ENCODE data around the gene GPR87. TPM values are rescaled to one million over a fixed set of nuclear protein-coding genes. Genes with fewer than 3 reads are reported as not detected.

The GPR87 gene
- total RNA-seq, 1 experiment from 2014 or later: not detected

DNA sequence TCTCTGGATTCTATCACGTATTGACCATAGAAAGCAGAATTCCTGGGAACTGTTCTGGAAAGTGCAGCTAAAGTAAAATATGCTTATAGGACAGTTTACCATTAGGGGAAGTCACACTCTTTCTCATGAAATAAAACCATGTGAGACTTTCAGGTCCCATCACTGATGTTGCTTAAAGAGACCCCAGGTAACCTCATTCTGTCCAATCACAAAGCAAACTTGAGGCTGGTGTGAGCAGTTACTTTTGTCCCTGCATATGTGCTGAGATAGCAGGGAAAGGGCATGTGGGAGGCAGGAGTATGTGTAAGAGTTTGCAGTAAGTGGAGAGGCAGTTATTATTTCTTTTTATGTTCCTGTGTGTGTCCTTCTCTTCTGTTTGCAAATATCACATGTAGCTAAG, 16.1 kb downstream of the GPR87 start:
- no peaks in the 10 kb centered on the region for H3K9me3 ChIP-seq (ENCODE audit: low read depth, low read length, poor library complexity, severe bottlenecking)
- TF ChIP-seq, protein P1, sequence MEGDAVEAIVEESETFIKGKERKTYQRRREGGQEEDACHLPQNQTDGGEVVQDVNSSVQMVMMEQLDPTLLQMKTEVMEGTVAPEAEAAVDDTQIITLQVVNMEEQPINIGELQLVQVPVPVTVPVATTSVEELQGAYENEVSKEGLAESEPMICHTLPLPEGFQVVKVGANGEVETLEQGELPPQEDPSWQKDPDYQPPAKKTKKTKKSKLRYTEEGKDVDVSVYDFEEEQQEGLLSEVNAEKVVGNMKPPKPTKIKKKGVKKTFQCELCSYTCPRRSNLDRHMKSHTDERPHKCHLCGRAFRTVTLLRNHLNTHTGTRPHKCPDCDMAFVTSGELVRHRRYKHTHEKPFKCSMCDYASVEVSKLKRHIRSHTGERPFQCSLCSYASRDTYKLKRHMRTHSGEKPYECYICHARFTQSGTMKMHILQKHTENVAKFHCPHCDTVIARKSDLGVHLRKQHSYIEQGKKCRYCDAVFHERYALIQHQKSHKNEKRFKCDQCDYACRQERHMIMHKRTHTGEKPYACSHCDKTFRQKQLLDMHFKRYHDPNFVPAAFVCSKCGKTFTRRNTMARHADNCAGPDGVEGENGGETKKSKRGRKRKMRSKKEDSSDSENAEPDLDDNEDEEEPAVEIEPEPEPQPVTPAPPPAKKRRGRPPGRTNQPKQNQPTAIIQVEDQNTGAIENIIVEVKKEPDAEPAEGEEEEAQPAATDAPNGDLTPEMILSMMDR (conservative IDR thresholded peaks at IDR 0.05; ENCODE audit: low read depth, low read length): no peak
- TF ChIP-seq EZH2 (IDR thresholded peaks at IDR 0.05; ENCODE audit: borderline replicate concordance, low read depth, low read length, poor library complexity, severe bottlenecking): no peak
- H3K27me3 ChIP-seq (replicated peaks; ENCODE audit: insufficient read depth, low read depth, low read length, poor library complexity): no peaks in the 10 kb centered on the region
- POLR2A ChIA-PET (ENCODE audit: low non-redundant PET): no interaction called here
- CTCF ChIA-PET: interaction anchor here (0.6 kb wide), 1 partner anchor 27 kb away, joined by 3 read pairs; no protein-coding TSS in a partner anchor
- no peak for DNase-seq (ENCODE audit: low spot score)
- intact Hi-C loops (cut with micrococcal nuclease; ENCODE audit: unreplicated experiment): no loop called here
- H3K27ac ChIP-seq (ENCODE audit: low read depth, low read length, poor library complexity, severe bottlenecking): no peak overlapping the region
- no TSS peak for BruUV-seq (replicated peaks)
- no peak overlapping the region for H3K4me3 ChIP-seq (ENCODE audit: low read depth, low read length, poor library complexity, severe bottlenecking)
- H3K36me3 ChIP-seq (ENCODE audit: insufficient read depth, low read length, poor library complexity, severe bottlenecking): no peaks in the 10 kb centered on the region
- no peaks in the 10 kb centered on the region for H3K4me1 ChIP-seq (ENCODE audit: insufficient read depth, low read length, poor library complexity, severe bottlenecking)

DNA sequence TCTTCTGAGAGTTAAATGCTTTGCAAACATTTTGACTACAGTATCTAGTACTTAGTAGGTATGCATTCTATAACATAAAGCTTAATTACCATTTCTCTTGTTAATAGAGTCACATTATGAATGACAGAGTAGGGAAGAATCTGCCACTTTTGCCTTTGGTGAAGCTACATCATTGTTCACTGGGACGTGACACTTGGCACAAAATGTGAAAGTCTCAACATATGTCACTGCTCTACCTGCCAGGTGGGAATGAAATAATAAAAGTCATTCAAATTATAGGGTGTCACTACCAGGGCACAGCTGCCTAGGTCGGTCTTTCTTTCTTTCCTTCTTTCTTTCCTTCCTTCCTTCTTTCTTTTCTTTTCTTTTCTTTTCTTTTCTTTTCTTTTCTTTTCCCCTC, 17.6 kb downstream of the GPR87 start:
- POLR2A ChIA-PET (ENCODE audit: low non-redundant PET): no interaction called here
- H3K27me3 ChIP-seq (replicated peaks; ENCODE audit: insufficient read depth, low read depth, low read length, poor library complexity): no peaks in the 10 kb centered on the region
- DNase-seq (ENCODE audit: low spot score): no peak
- TF ChIP-seq EZH2 (IDR thresholded peaks at IDR 0.05; ENCODE audit: borderline replicate concordance, low read depth, low read length, poor library complexity, severe bottlenecking): no peak
- TF ChIP-seq, protein P1 (conservative IDR thresholded peaks at IDR 0.05; ENCODE audit: low read depth, low read length): no peak
- no TSS peak for BruUV-seq (replicated peaks)
- CTCF ChIA-PET: no interaction called here
- no peaks in the 10 kb centered on the region for H3K4me1 ChIP-seq (ENCODE audit: insufficient read depth, low read length, poor library complexity, severe bottlenecking)
- H3K9me3 ChIP-seq (ENCODE audit: low read depth, low read length, poor library complexity, severe bottlenecking): no peaks in the 10 kb centered on the region
- H3K36me3 ChIP-seq (ENCODE audit: insufficient read depth, low read length, poor library complexity, severe bottlenecking): no peaks in the 10 kb centered on the region
- no peak overlapping the region for H3K27ac ChIP-seq (ENCODE audit: low read depth, low read length, poor library complexity, severe bottlenecking)
- no peak overlapping the region for H3K4me3 ChIP-seq (ENCODE audit: low read depth, low read length, poor library complexity, severe bottlenecking)
- intact Hi-C loops (cut with micrococcal nuclease; ENCODE audit: unreplicated experiment): no loop called here

GRCh38 chr3:151297429-151297828, 19.2 kb downstream of the GPR87 start:
- Histone ChIP-seq H3K36me3 (ENCODE audit: insufficient read depth, low read length, poor library complexity, severe bottlenecking) (no peaks in the 10 kb centered on the region), H3K4me1 (ENCODE audit: insufficient read depth, low read length, poor library complexity, severe bottlenecking) (no peaks in the 10 kb centered on the region), H3K4me3 (ENCODE audit: low read depth, low read length, poor library complexity, severe bottlenecking) (no peak overlapping the region), H3K9me3 (ENCODE audit: low read depth, low read length, poor library complexity, severe bottlenecking) (no peaks in the 10 kb centered on the region), H3K27ac (ENCODE audit: low read depth, low read length, poor library complexity, severe bottlenecking) (no peak overlapping the region), H3K27me3 (replicated peaks; ENCODE audit: insufficient read depth, low read depth, low read length, poor library complexity) (no peaks in the 10 kb centered on the region)
- CTCF ChIA-PET: no interaction called here
- no TSS peak for BruUV-seq (replicated peaks)
- intact Hi-C loops (cut with micrococcal nuclease; ENCODE audit: unreplicated experiment): no loop called here
- TF ChIP-seq, protein P1 (conservative IDR thresholded peaks at IDR 0.05; ENCODE audit: low read depth, low read length): no peak
- TF ChIP-seq EZH2 (IDR thresholded peaks at IDR 0.05; ENCODE audit: borderline replicate concordance, low read depth, low read length, poor library complexity, severe bottlenecking): no peak
- POLR2A ChIA-PET (ENCODE audit: low non-redundant PET): no interaction called here
- no peak for DNase-seq (ENCODE audit: low spot score)
